AG09319 (cell line): ENCODE results near the gene ENOX1.

ENCODE experiments used
- DNase-seq: peaks from one replicate; pipeline ENCODE4 v3.0.0-alpha.2; 2010; ENCODE audit warnings: low read depth; ENCODE audit errors: extremely low read depth
- TF ChIP-seq, protein P1 (sequence below): IDR thresholded peaks from 2 replicates; pipeline ENCODE4 v1.5.1; 2011; ENCODE audit warnings: low read depth, mild to moderate bottlenecking, inconsistent platforms, low read length, moderate library complexity

ENOX1 gene

DNA sequence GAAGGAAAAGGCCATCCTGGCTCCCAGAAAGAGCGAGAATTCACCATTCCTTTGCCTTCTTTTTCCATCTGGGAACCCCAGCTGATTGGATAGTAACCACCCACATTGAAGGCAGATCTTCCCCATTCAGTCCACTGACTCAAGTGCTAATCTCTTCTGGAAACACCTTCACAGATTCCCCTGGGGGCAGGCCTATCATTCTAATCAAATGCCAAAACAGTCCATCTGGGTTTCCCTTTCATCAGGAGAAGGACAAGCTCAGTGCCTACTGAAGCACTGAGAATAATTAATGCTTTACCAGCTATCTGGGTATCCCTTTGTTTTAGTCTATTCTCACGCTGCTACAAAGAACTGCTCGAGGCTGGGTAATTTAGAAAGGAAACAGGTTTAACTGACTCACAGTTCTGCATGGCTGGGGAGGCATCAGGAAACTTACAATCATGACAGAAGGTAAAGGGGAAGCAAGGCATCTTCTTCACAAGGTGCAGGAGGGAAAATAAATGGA, 293.2 kb downstream of the ENOX1 start:
- no peak for DNase-seq
- TF ChIP-seq, protein P1, sequence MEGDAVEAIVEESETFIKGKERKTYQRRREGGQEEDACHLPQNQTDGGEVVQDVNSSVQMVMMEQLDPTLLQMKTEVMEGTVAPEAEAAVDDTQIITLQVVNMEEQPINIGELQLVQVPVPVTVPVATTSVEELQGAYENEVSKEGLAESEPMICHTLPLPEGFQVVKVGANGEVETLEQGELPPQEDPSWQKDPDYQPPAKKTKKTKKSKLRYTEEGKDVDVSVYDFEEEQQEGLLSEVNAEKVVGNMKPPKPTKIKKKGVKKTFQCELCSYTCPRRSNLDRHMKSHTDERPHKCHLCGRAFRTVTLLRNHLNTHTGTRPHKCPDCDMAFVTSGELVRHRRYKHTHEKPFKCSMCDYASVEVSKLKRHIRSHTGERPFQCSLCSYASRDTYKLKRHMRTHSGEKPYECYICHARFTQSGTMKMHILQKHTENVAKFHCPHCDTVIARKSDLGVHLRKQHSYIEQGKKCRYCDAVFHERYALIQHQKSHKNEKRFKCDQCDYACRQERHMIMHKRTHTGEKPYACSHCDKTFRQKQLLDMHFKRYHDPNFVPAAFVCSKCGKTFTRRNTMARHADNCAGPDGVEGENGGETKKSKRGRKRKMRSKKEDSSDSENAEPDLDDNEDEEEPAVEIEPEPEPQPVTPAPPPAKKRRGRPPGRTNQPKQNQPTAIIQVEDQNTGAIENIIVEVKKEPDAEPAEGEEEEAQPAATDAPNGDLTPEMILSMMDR: no peak

GRCh38 chr13:43492745-43493144, 294.0 kb downstream of the ENOX1 start:
- no peak for DNase-seq
- TF ChIP-seq, protein P1: no peak

GRCh38 chr13:43492311-43492710, 294.5 kb downstream of the ENOX1 start:
- TF ChIP-seq, protein P1: no peak
- DNase-seq: no peak

DNA sequence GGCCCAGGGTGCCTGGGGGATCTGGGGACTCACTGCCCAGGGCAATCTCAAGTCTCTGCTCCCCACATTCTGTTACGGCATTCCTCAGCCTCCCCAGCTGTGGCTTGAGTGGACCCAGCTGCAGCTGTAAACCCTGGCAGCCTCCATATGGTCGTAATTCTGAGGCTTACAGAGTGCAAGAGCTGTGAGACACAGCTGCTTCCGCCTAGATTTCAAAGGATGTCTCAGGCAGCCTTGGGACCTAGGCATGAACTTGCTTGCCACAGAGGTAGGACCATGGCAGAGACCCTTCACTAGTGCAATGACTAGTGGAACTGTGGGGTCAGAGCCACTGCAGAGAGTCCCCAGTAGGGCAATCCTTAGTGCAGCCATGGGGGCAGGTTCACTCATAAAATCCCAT, 297.5 kb downstream of the ENOX1 start:
- DNase-seq: no peak
- TF ChIP-seq, protein P1: no peak

DNA sequence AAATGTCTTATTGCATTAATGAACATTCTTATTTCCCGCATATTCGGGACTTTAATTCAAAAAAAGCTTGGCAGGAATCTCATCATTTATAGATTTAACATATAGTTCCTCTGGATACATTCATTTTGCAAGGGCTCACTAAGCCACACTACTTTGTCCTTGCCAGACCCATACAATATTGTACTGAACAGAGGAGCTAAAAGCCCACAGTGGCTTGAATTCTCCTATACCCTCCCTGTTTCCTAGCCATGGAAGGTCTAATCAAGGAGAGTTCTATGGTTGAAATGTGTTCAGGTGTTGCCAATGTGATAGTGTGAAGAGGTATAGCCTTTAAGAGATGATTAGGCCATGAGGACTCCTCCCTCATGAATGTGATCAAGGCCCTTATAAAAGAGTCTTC, 298.9 kb downstream of the ENOX1 start:
- DNase-seq: no peak
- TF ChIP-seq, protein P1: no peak

DNA sequence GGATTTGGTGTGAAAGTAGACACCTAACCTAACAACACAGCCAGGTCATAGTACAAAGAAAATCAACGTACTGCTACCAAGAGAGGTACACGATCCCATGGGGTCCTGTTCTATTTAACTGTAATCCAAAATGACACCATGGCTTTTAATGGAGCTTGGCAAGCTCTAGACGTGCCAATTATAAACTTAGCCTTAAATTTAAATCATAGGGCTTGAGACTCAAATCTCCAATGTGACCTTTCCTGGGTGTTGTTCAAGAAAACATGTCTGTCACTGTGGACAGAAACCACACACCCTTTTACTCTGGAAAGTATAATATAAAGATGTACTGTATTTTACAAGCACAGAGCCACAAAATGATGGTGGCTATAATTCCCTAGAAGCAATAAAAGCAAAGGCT, 299.3 kb downstream of the ENOX1 start:
- no peak for DNase-seq
- TF ChIP-seq, protein P1: no peak

- no peak for DNase-seq
- TF ChIP-seq, protein P1: no peak
Measured at GRCh38 chr13:43484432-43485225, 302.1 kb downstream of the ENOX1 start.
